K562 (cell line): Measurements from ENCODE around the gene TRIP6. TPM values are rescaled to one million over a fixed set of nuclear protein-coding genes. Genes with fewer than 3 reads are reported as not detected.
"Not testable (repeated sequence)": the region's sequence is repeated elsewhere in the genome, so short reads cannot be mapped to it uniquely, and the experiment has no call there.

Experiments
- ATAC-seq: fragments of 200-7000 bp; cut with Tn5 transposase; 3 replicates; pipeline ENCODE4 v1.9.1; 2020; ENCODE audit warnings: moderate library complexity
- BruUV-seq: library from RNA; stranded (reverse); fragments of 400-500 nt; replicated peaks from 2 replicates; lab custom pipeline; 2021; lab: Mats Ljungman, UMichigan
- CTCF ChIA-PET: fragments of 300-600 bp; formaldehyde crosslinking; extraction: SDS; loops from one replicate; lab custom pipeline; 2021; ENCODE audit warnings: low intra/inter-chr PET ratio; lab: Yijun Ruan, JAX
- POLR2A ChIA-PET: fragments of 300-600, 350-650 bp; sonication (Branson Sonifier 250); formaldehyde crosslinking; extraction: SDS; loops from one replicate; lab custom pipeline; 2021; ENCODE audit warnings: antibody characterized with exemption, inconsistent platforms; lab: Yijun Ruan, JAX
- DNase-seq, 4 experiments: peaks; one replicate each; pipeline versions ENCODE4 v3.0.0 to v3.0.0-alpha.2; 2011 to 2018; ENCODE audit warnings: low spot score in 3 of 4, mixed read lengths in 3 of 4; ENCODE audit errors: extremely low read depth in 1 of 4
- FAIRE-seq: peaks from 2 replicates; lab custom pipeline; 2011; peaks lifted over from hg19 to GRCh38; lab: Jason Lieb, UNC
- H2AFZ ChIP-seq: 2 replicates; pipeline ENCODE4 v1.6.0; 2011; ENCODE audit warnings: low read depth, low read length, control low read depth, inconsistent platforms
- H3K27ac ChIP-seq: fragments of 200-600 bp; 3 replicates; pipeline ENCODE4 v1.8.0; 2011; ENCODE audit warnings: low read depth, mild to moderate bottlenecking, control low read depth, inconsistent platforms, low read length, moderate library complexity, mixed read lengths; ENCODE audit errors: extremely low read depth
- H3K27me3 ChIP-seq, 2 experiments: fragments of 300-600 bp in 1 of 2; 2 replicates in 1 of 2; 3 replicates in 1 of 2; pipeline versions ENCODE4 v1.6.0 to v1.8.0; 2011; ENCODE audit warnings: inconsistent platforms in 2 of 2, low read length in 2 of 2, mild to moderate bottlenecking in 1 of 2, mixed read lengths in 1 of 2, moderate library complexity in 1 of 2; ENCODE audit not compliant: control insufficient read depth in 2 of 2, insufficient read depth in 2 of 2
- H3K36me3 ChIP-seq: fragments of 300-600 bp; 3 replicates; pipeline ENCODE4 v1.8.0; 2011; ENCODE audit warnings: mild to moderate bottlenecking, low read length, inconsistent platforms; ENCODE audit not compliant: control insufficient read depth, insufficient read depth
- H3K4me1 ChIP-seq, 2 experiments: fragments of 200-600 bp in 1 of 2; replicated peaks in 1 of 2; 2 replicates in 1 of 2; 3 replicates in 1 of 2; pipeline versions ENCODE4 v1.5.1 to v1.8.0; 2011; ENCODE audit warnings: inconsistent platforms in 2 of 2, low read length in 2 of 2, mild to moderate bottlenecking in 1 of 2, mixed read lengths in 1 of 2, moderate library complexity in 1 of 2; ENCODE audit not compliant: control insufficient read depth in 2 of 2, insufficient read depth in 2 of 2
- H3K4me2 ChIP-seq: 2 replicates; pipeline ENCODE4 v1.6.1; 2011; ENCODE audit warnings: low read length, control low read depth, inconsistent platforms, mixed read lengths; ENCODE audit not compliant: insufficient read depth
- H3K4me3 ChIP-seq: fragments of 200-600 bp; sonication (generic), shearing (Covaris generic); 2 replicates; pipeline ENCODE4 v1.5.1; 2016; ENCODE audit warnings: control low read depth, inconsistent platforms
- H3K79me2 ChIP-seq: fragments of 200-600 bp; 3 replicates; pipeline ENCODE4 v1.8.0; 2011; ENCODE audit warnings: low read length, inconsistent platforms; ENCODE audit not compliant: control insufficient read depth, insufficient read depth
- H3K9ac ChIP-seq, 2 experiments: 2 replicates each; pipeline versions ENCODE4 v1.6.0 to v1.6.1; 2011; ENCODE audit warnings: low read depth in 2 of 2, low read length in 2 of 2, control low read depth in 1 of 2, inconsistent platforms in 1 of 2, mild to moderate bottlenecking in 1 of 2, mixed read lengths in 1 of 2; ENCODE audit not compliant: insufficient read depth in 1 of 2
- H3K9me1 ChIP-seq: one replicate; pipeline ENCODE4 v1.6.0; 2011; ENCODE audit warnings: inconsistent platforms, mild to moderate bottlenecking, low read length, moderate library complexity; ENCODE audit not compliant: control insufficient read depth, insufficient read depth
- H3K9me3 ChIP-seq: replicated peaks from 2 replicates; pipeline ENCODE4 v1.5.1; 2011; ENCODE audit warnings: low read depth, low read length, inconsistent platforms; ENCODE audit not compliant: control insufficient read depth, insufficient read depth
- H4K20me1 ChIP-seq: replicated peaks from 2 replicates; pipeline ENCODE4 v1.6.1; 2011; ENCODE audit warnings: low read length, inconsistent platforms, mixed read lengths; ENCODE audit not compliant: control insufficient read depth, insufficient read depth
- CHD1 ChIP-seq: fragments of 200-600 bp; sonication (generic); IDR thresholded peaks from one replicate; pipeline ENCODE4 v1.6.1; 2012; ENCODE audit warnings: mild to moderate bottlenecking, moderate library complexity, low read length, inconsistent platforms
- EHMT2 ChIP-seq: fragments of 450-650 bp; IDR thresholded peaks from 2 replicates; pipeline ENCODE4 v1.6.1; 2018; ENCODE audit warnings: antibody characterized with exemption
- HDAC8 ChIP-seq: fragments of 450-650 bp; IDR thresholded peaks from 2 replicates; pipeline ENCODE4 v1.6.1; 2016; ENCODE audit warnings: mild to moderate bottlenecking, missing genetic modification characterization, moderate library complexity, missing compliant biosample characterization
- MBD2 ChIP-seq: sonication (generic); IDR thresholded peaks from 2 replicates; pipeline ENCODE4 v1.6.1; 2016; ENCODE audit warnings: low read depth, borderline replicate concordance
- NR2C1 ChIP-seq, 2 experiments: fragments of 450-650 bp; IDR thresholded peaks; 2 replicates each; pipeline ENCODE4 v1.6.1; 2017; ENCODE audit warnings: mild to moderate bottlenecking in 2 of 2, antibody characterized with exemption in 1 of 2, inconsistent platforms in 1 of 2, missing compliant biosample characterization in 1 of 2, missing genetic modification characterization in 1 of 2
- PATZ1 ChIP-seq: fragments of 250-450 bp; sonication (Bioruptor Pico); IDR thresholded peaks from 2 replicates; pipeline ENCODE4 v1.5.0; 2020; ENCODE audit warnings: mild to moderate bottlenecking, borderline replicate concordance
- PREB ChIP-seq: sonication (generic); formaldehyde crosslinking; IDR thresholded peaks from 2 replicates; pipeline ENCODE4 v1.8.1; 2023; ENCODE audit warnings: mild to moderate bottlenecking, missing genetic modification reagents
- SIN3B ChIP-seq: fragments of 450-650 bp; IDR thresholded peaks from 2 replicates; pipeline ENCODE4 v1.6.1; 2017; ENCODE audit warnings: low read depth, mild to moderate bottlenecking, moderate library complexity
- TEAD1 ChIP-seq, 2 experiments: fragments of 450-650 bp in 1 of 2; sonication (generic) in 1 of 2; formaldehyde crosslinking; IDR thresholded peaks; 2 replicates each; pipeline versions ENCODE4 v1.4.0 to v1.8.0; 2020 to 2022; ENCODE audit warnings: mild to moderate bottlenecking in 2 of 2, missing genetic modification reagents in 1 of 2
- TRIM24 ChIP-seq, 2 experiments: fragments of 450-650 bp; IDR thresholded peaks; 2 replicates each; pipeline ENCODE4 v1.6.1; 2016
- ZBTB7A ChIP-seq: IDR thresholded peaks from 2 replicates; pipeline ENCODE4 v1.6.1; 2011; ENCODE audit warnings: low read depth, mild to moderate bottlenecking, low read length, moderate library complexity, borderline replicate concordance; ENCODE audit not compliant: control insufficient read depth
- ZNF445 ChIP-seq: fragments of 250-450 bp; sonication (Bioruptor Pico); IDR thresholded peaks from 2 replicates; pipeline ENCODE4 v1.4.0; 2020; ENCODE audit warnings: low read depth, mild to moderate bottlenecking, moderate library complexity
- ZNF592 ChIP-seq: fragments of 450-650 bp; IDR thresholded peaks from 2 replicates; pipeline ENCODE4 v1.6.1; 2017; ENCODE audit warnings: antibody characterized with exemption, mild to moderate bottlenecking
- in situ Hi-C: fragments of 300-500 bp; cut with MboI; formaldehyde crosslinking; loops from 4 replicates; pipeline ENCODE4 v1.15.0; 2018; ENCODE audit warnings: inconsistent platforms, mixed read lengths
- intact Hi-C: fragments of 100-400 bp; cut with micrococcal nuclease; formaldehyde crosslinking; loops from 2 replicates; pipeline ENCODE4 v1.14.2; 2022
- polyA plus RNA-seq, 8 experiments: library from polyadenylated mRNA; depleted of rRNA in 4 of 8; stranded (reverse) in 5 of 8; unstranded in 3 of 8; fragments of >200 nt; fragmentation: Nextera tagmentation in 2 of 8; fragmentation: Illumina TruSeq in 1 of 8; extraction: Ambion mirVana in 2 of 8; extraction: Trizol in 1 of 8; gene quantifications; 2 replicates each; pipeline versions ENCODE4 v1.2.1 to v1.2.3, GENCODE V29; 2011 to 2014; ENCODE audit warnings: inconsistent platforms in 1 of 8, missing spikeins in 1 of 8
- total RNA-seq, 7 experiments: library from RNA; depleted of rRNA in 6 of 7; stranded (reverse); fragments of >200 nt in 6 of 7; fragmentation: Illumina TruSeq in 2 of 7; extraction: Trizol in 2 of 7; gene quantifications; 2 replicates each; pipeline versions ENCODE4 v1.2.1 to v1.2.3, GENCODE V29; 2011 to 2021; ENCODE audit warnings: low replicate concordance in 1 of 7

TRIP6 gene
- total and polyA plus RNA-seq, 9 of the 15 experiments (the other 6 are each of a cell fraction or from before 2014, with no cell fraction given): 5.9 to 141 (median 54.0) TPM

GRCh38 chr7:100919779-100920437 is 52.7 kb downstream of the TRIP6 start (continued):
- TF ChIP-seq HDAC8 (tag): peak; percentile 57; the same call in 1 of the 2 replicates
- TF ChIP-seq NR2C1 (IDR thresholded peaks at IDR 0.05): peak; percentile 40; the same call in 1 of the 2 replicates
- not testable (repeated sequence) for TF ChIP-seq NR2C1 (tag; IDR thresholded peaks at IDR 0.05)
- 0 out of 4 replicates have a peak, but pooled peaks of 1 of the 2 experiments have one; percentile 10 for TF ChIP-seq TRIM24 (IDR thresholded peaks at IDR 0.05)
- peak; percentile 88 for TF ChIP-seq ZNF592

GRCh38 chr7:100921039-100921438 is 53.9 kb downstream of the TRIP6 start:
- H3K9me3 ChIP-seq: no peaks in the 10 kb centered on the region
- H3K9ac ChIP-seq: no peak overlapping the region
- intact Hi-C loops: no loop called here
- CTCF ChIA-PET: no interaction called here
- H2AFZ ChIP-seq: no peak overlapping the region
- no peak overlapping the region for H3K27ac ChIP-seq
- H3K36me3 ChIP-seq: no peaks in the 10 kb centered on the region
- no peak; the same call in 2 of the 3 replicates for ATAC-seq
- no peaks in the 10 kb centered on the region for H3K9me1 ChIP-seq
- no peaks in the 10 kb centered on the region for H4K20me1 ChIP-seq
- BruUV-seq: no TSS peak
- DNase-seq: no peak
- no peak overlapping the region for H3K4me3 ChIP-seq
- in situ Hi-C loops: loop anchor here (25.0 kb wide), 1 partner anchor 366 kb away; no protein-coding TSS in a partner anchor
- H3K27me3 ChIP-seq: no peaks in the 10 kb centered on the region
- no peak for FAIRE-seq
- no peaks in the 10 kb centered on the region for H3K79me2 ChIP-seq
- POLR2A ChIA-PET: no interaction called here
- no peak overlapping the region for H3K4me2 ChIP-seq
- H3K4me1 ChIP-seq: no peaks in the 10 kb centered on the region; a peak in 2 of 5 replicates
- TF ChIP-seq PATZ1 (no peak), ZNF445 (no peak), EHMT2 (0 out of 2 replicates have a peak, but pooled peaks have one; percentile 15), CHD1 (no peak), PREB (no peak), TEAD1 (CRISPR knock-in tag; IDR thresholded peaks at IDR 0.05) (no peak), SIN3B (no peak), ZBTB7A (peak; percentile 54; the same call in 1 of the 2 replicates), MBD2 (no peak)
